H9 (cell line): Measurements from ENCODE around the gene TMPRSS12. TPM values are rescaled to one million over a fixed set of nuclear protein-coding genes. Genes with fewer than 3 reads are reported as not detected.

ENCODE experiments used
- DNase-seq: peaks from one replicate; pipeline ENCODE4 v3.0.0-alpha.2; 2017
- H2AFZ ChIP-seq: one replicate; pipeline ENCODE4 v1.6.1; 2013; ENCODE audit warnings: mild to moderate bottlenecking, low read length, control low read depth, moderate library complexity
- H2AK5ac ChIP-seq: 2 replicates; pipeline ENCODE4 v1.6.1; 2013; ENCODE audit warnings: low read length, control low read depth, mixed read lengths; ENCODE audit not compliant: insufficient read length
- H2BK120ac ChIP-seq: one replicate; pipeline ENCODE4 v1.6.1; 2013; ENCODE audit warnings: low read depth, mild to moderate bottlenecking, low read length, control low read depth, inconsistent platforms; ENCODE audit not compliant: poor library complexity, severe bottlenecking
- H2BK12ac ChIP-seq: 2 replicates; pipeline ENCODE4 v1.6.1; 2013; ENCODE audit warnings: low read length, control low read depth, mixed read lengths, low read depth; ENCODE audit not compliant: insufficient read length
- H2BK15ac ChIP-seq: 2 replicates; pipeline ENCODE4 v1.6.1; 2013; ENCODE audit warnings: low read depth, low read length, control low read depth
- H2BK20ac ChIP-seq: one replicate; pipeline ENCODE4 v1.6.1; 2013; ENCODE audit warnings: low read depth, mild to moderate bottlenecking, low read length, control low read depth, inconsistent platforms; ENCODE audit not compliant: poor library complexity, severe bottlenecking
- H2BK5ac ChIP-seq: 2 replicates; pipeline ENCODE4 v1.6.1; 2013; ENCODE audit warnings: low read length, control low read depth, mixed read lengths; ENCODE audit not compliant: insufficient read length
- H3K14ac ChIP-seq: 2 replicates; pipeline ENCODE4 v1.6.1; 2013; ENCODE audit warnings: low read length, control low read depth; ENCODE audit not compliant: insufficient read depth
- H3K18ac ChIP-seq: 2 replicates; pipeline ENCODE4 v1.6.1; 2013; ENCODE audit warnings: low read depth, mild to moderate bottlenecking, mixed read lengths, low read length, control low read depth; ENCODE audit not compliant: insufficient read length
- H3K23ac ChIP-seq: 2 replicates; pipeline ENCODE4 v1.6.1; 2013; ENCODE audit warnings: low read length, control low read depth, mixed read lengths, low read depth; ENCODE audit not compliant: insufficient read length
- H3K23me2 ChIP-seq: 2 replicates; pipeline ENCODE4 v1.6.1; 2013; ENCODE audit warnings: low read depth, mild to moderate bottlenecking, mixed read lengths, low read length, control low read depth; ENCODE audit not compliant: insufficient read length, poor library complexity, severe bottlenecking
- H3K27ac ChIP-seq: 2 replicates; pipeline ENCODE4 v1.5.1; 2013; ENCODE audit warnings: low read length, control low read depth, mixed read lengths, low read depth; ENCODE audit not compliant: insufficient read length
- H3K27me3 ChIP-seq: 2 replicates; pipeline ENCODE4 v1.6.1; 2013; ENCODE audit warnings: low read length, control low read depth, inconsistent platforms; ENCODE audit not compliant: insufficient read depth
- H3K4ac ChIP-seq: 2 replicates; pipeline ENCODE4 v1.6.1; 2013; ENCODE audit warnings: low read depth, mild to moderate bottlenecking, control low read depth, inconsistent platforms, low read length, moderate library complexity
- H3K4me1 ChIP-seq: 2 replicates; pipeline ENCODE4 v1.6.1; 2013; ENCODE audit warnings: low read length, control low read depth, inconsistent platforms; ENCODE audit not compliant: insufficient read depth
- H3K4me2 ChIP-seq: 2 replicates; pipeline ENCODE4 v1.6.1; 2013; ENCODE audit warnings: low read length, control low read depth, mixed read lengths; ENCODE audit not compliant: insufficient read length, insufficient read depth
- H3K56ac ChIP-seq: 2 replicates; pipeline ENCODE4 v1.6.1; 2013; ENCODE audit warnings: low read depth, mild to moderate bottlenecking, mixed read lengths, low read length, control low read depth; ENCODE audit not compliant: insufficient read length
- H3K79me1 ChIP-seq: 2 replicates; pipeline ENCODE4 v1.6.1; 2013; ENCODE audit warnings: low read depth, mild to moderate bottlenecking, moderate library complexity, low read length, control low read depth, inconsistent platforms; ENCODE audit not compliant: insufficient read depth, poor library complexity, severe bottlenecking
- H3K79me2 ChIP-seq: 2 replicates; pipeline ENCODE4 v1.6.1; 2013; ENCODE audit warnings: low read length, control low read depth, inconsistent platforms; ENCODE audit not compliant: insufficient read depth
- H3K9ac ChIP-seq: 2 replicates; pipeline ENCODE4 v1.6.1; 2013; ENCODE audit warnings: low read length, control low read depth, mixed read lengths; ENCODE audit not compliant: insufficient read length; ENCODE audit errors: extremely low read depth
- H3K9me3 ChIP-seq: one replicate; pipeline ENCODE4 v1.6.1; 2013; ENCODE audit warnings: low read depth, low read length, inconsistent platforms; ENCODE audit not compliant: control insufficient read depth
- H3T11ph ChIP-seq: one replicate; pipeline ENCODE4 v1.6.1; 2013; ENCODE audit warnings: mild to moderate bottlenecking, low read length, control low read depth, inconsistent platforms
- H4K20me1 ChIP-seq: one replicate; pipeline ENCODE4 v1.6.1; 2013; ENCODE audit not compliant: control insufficient read depth, insufficient read length, insufficient read depth
- H4K5ac ChIP-seq: 2 replicates; pipeline ENCODE4 v1.6.1; 2013; ENCODE audit warnings: low read depth, mild to moderate bottlenecking, mixed read lengths, low read length, control low read depth; ENCODE audit not compliant: insufficient read length
- H4K8ac ChIP-seq: replicated peaks from 2 replicates; pipeline ENCODE4 v1.6.1; 2013; ENCODE audit warnings: low read length, control low read depth, mixed read lengths, low read depth; ENCODE audit not compliant: insufficient read length
- H4K91ac ChIP-seq: 2 replicates; pipeline ENCODE4 v1.6.1; 2013; ENCODE audit warnings: low read depth, mild to moderate bottlenecking, moderate library complexity, mixed read lengths, low read length, control low read depth; ENCODE audit not compliant: insufficient read length
- H3K27ac Mint-ChIP-seq, 3 experiments: 2 replicates in 2 of 3; 3 replicates in 1 of 3; pipeline ENCODE4 v1.8.0; 2020 to 2021; ENCODE audit warnings: mixed read lengths in 3 of 3, mild to moderate bottlenecking in 1 of 3, moderate library complexity in 1 of 3
- H3K27me3 Mint-ChIP-seq: 2 replicates; pipeline ENCODE4 v1.8.0; 2021; ENCODE audit warnings: low read depth, mild to moderate bottlenecking, moderate library complexity, mixed read lengths
- H3K36me3 Mint-ChIP-seq, 3 experiments: 2 replicates in 2 of 3; 3 replicates in 1 of 3; pipeline ENCODE4 v1.8.0; 2020 to 2021; ENCODE audit warnings: low read depth in 3 of 3, mixed read lengths in 3 of 3; ENCODE audit not compliant: insufficient read depth in 1 of 3
- H3K4me1 Mint-ChIP-seq, 2 experiments: 2 replicates each; pipeline ENCODE4 v1.8.0; 2020; ENCODE audit warnings: mixed read lengths in 2 of 2
- H3K4me3 Mint-ChIP-seq, 2 experiments: 2 replicates in 1 of 2; 3 replicates in 1 of 2; pipeline ENCODE4 v1.8.0; 2020 to 2021; ENCODE audit warnings: mild to moderate bottlenecking in 2 of 2, mixed read lengths in 2 of 2, moderate library complexity in 1 of 2
- H3K9me3 Mint-ChIP-seq, 2 experiments: 2 replicates in 1 of 2; 3 replicates in 1 of 2; pipeline ENCODE4 v1.8.0; 2020; ENCODE audit warnings: mild to moderate bottlenecking in 2 of 2, mixed read lengths in 2 of 2, moderate library complexity in 1 of 2
- WGBS: extraction: QIAGEN DNeasy Blood & Tissue Kit; methylation state at CpG from one replicate; pipeline ENCODE4 v1.1.7; 2013; ENCODE audit warnings: missing lambda C conversion rate, low lambda C conversion rate, mixed read lengths; ENCODE audit not compliant: insufficient read length; ENCODE audit errors: extremely low coverage; 5-methylcytosine and 5-hydroxymethylcytosine counted together
- total RNA-seq: library from RNA; stranded (reverse); gene quantifications from 2 replicates; pipeline ENCODE4 v1.2.1, GENCODE V29; 2021
- TF ChIP-seq, protein P1 (sequence below): fragments of 200-600 bp; sonication (generic); conservative IDR thresholded peaks from 3 replicates; pipeline ENCODE4 v1.8.0; 2021; ENCODE audit warnings: antibody characterized with exemption, mild to moderate bottlenecking

The TMPRSS12 gene
- total RNA-seq, 1 experiment from 2014 or later = not detected

DNA sequence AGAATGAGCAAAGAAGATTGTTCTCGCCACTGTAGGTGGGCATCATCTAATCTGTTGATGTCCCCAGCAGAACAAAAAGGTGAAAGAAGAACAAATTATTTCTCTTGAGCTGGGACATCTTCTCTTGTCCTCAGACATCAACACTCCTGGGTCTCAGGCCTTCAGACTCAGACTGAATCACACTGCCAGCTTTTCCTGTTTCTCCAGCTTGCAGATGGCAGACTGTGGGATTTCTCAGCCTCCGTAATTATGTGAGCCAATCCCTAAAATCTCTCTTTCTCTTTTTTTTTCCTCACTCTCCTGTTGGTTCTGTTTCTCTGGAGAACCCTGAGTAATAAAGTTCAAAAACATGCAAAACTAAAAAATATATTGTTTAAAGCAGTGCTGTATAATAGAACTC, 3.7 kb upstream of the TMPRSS12 start:
- no peaks in the 10 kb centered on the region for H3K23me2 ChIP-seq
- no peaks in the 10 kb centered on the region for H3K27me3 ChIP-seq
- Mint-ChIP-seq H3K4me3 (no peak overlapping the region), H3K27ac (no peak overlapping the region), H3K36me3 (peaks cover 8 to 26% (median 18%) of the 10 kb centered on the region in 3 experiments), H3K4me1 (no peaks in the 10 kb centered on the region), H3K27me3 (no peaks in the 10 kb centered on the region), H3K9me3 (peaks cover 29 to 33% of the 10 kb centered on the region in 2 experiments)
- no peak overlapping the region for H3K56ac ChIP-seq
- no peak overlapping the region for H2BK120ac ChIP-seq
- no peak overlapping the region for H3K4me2 ChIP-seq
- no peak overlapping the region for H3K27ac ChIP-seq
- no peak overlapping the region for H4K91ac ChIP-seq
- no peak overlapping the region for H4K5ac ChIP-seq
- no peak overlapping the region for H2BK12ac ChIP-seq
- no peak overlapping the region for H3K18ac ChIP-seq
- DNase-seq = no peak
- no peaks in the 10 kb centered on the region for H3K79me1 ChIP-seq
- no peak overlapping the region for H3K14ac ChIP-seq
- no peaks in the 10 kb centered on the region for H3K79me2 ChIP-seq
- no peak overlapping the region for H3K4ac ChIP-seq
- H2AFZ ChIP-seq = no peak overlapping the region
- H2BK15ac ChIP-seq = no peak overlapping the region
- no peak overlapping the region for H3K9ac ChIP-seq
- WGBS = no CpG with 5 or more reads among the region's 2 CpGs
- H3K9me3 ChIP-seq = peaks cover 6% of the 10 kb centered on the region
- no peak overlapping the region for H3T11ph ChIP-seq
- H3K23ac ChIP-seq = no peak overlapping the region
- no peak overlapping the region for H4K8ac ChIP-seq
- no peak overlapping the region for H2BK20ac ChIP-seq
- no peaks in the 10 kb centered on the region for H3K4me1 ChIP-seq
- H2BK5ac ChIP-seq = no peak overlapping the region
- H2AK5ac ChIP-seq = no peak overlapping the region
- no peaks in the 10 kb centered on the region for H4K20me1 ChIP-seq
- TF ChIP-seq, protein P1, sequence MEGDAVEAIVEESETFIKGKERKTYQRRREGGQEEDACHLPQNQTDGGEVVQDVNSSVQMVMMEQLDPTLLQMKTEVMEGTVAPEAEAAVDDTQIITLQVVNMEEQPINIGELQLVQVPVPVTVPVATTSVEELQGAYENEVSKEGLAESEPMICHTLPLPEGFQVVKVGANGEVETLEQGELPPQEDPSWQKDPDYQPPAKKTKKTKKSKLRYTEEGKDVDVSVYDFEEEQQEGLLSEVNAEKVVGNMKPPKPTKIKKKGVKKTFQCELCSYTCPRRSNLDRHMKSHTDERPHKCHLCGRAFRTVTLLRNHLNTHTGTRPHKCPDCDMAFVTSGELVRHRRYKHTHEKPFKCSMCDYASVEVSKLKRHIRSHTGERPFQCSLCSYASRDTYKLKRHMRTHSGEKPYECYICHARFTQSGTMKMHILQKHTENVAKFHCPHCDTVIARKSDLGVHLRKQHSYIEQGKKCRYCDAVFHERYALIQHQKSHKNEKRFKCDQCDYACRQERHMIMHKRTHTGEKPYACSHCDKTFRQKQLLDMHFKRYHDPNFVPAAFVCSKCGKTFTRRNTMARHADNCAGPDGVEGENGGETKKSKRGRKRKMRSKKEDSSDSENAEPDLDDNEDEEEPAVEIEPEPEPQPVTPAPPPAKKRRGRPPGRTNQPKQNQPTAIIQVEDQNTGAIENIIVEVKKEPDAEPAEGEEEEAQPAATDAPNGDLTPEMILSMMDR = no peak
